ENCODE results near the gene ABCC2.
"Not testable (repeated sequence)": the region's sequence is repeated elsewhere in the genome, so short reads cannot be mapped to it uniquely, and the experiment has no call there.

ABCC2 gene

DNA sequence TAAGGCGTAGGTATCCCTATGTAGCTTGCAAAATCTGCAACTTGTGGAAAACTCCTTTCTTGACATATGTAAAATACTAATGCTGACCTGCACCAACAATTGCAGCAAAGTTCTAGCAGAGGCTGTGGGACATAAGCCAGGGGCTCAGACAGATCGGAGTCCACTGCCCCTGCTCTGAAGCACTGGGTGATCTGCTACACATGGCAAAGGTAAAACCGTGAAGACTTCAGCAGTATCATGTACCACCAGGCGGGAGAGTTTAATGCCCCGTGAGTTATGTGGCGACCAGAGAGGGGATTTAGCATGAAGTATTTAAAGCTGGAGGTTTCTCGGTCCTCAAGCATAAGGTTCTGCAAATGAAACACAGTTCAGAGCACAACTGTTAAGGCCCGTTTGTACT is 76.4 kb downstream of the ABCC2 start:
- no peak for DNase-seq

DNA sequence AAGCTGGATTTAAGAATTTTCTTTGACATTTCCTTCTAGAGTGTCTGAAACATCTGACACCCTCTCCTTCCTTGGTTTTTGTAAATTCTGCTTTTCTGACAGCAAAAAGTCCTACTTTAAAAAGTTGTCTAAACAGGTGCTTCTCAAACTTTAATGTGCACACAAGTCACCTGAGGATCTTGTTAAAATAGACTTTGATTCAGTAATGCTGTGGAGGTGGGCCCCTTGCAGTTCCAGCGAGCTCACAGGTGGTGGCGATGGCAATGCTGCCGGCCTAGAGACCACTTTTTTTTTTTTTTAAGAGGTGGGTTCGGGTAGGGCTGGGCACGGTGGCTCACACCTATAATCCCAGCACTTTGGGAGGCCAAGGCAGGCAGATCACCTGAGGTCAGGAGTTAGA is 77.1 kb downstream of the ABCC2 start:
- no peak for DNase-seq

DNA sequence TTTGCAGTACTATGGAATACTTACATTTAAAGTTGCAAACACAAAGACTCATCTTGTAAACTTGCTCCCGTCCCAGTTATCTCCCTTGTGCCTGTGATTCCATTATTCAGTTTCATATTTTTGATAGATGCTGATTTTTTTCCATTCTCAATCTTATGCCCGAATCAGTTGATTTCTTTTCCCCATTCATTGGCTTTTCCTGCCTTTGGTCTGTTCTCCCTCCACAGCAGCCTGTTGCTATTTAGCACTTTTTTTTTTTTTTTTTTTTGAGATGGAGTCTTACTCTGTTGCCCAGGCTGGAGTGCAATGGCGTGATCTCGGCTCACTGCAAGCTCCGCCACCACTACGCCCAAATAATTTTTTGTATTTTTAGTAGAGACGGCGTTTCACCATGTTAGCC is 78.0 kb downstream of the ABCC2 start:
- no peak for DNase-seq

DNA sequence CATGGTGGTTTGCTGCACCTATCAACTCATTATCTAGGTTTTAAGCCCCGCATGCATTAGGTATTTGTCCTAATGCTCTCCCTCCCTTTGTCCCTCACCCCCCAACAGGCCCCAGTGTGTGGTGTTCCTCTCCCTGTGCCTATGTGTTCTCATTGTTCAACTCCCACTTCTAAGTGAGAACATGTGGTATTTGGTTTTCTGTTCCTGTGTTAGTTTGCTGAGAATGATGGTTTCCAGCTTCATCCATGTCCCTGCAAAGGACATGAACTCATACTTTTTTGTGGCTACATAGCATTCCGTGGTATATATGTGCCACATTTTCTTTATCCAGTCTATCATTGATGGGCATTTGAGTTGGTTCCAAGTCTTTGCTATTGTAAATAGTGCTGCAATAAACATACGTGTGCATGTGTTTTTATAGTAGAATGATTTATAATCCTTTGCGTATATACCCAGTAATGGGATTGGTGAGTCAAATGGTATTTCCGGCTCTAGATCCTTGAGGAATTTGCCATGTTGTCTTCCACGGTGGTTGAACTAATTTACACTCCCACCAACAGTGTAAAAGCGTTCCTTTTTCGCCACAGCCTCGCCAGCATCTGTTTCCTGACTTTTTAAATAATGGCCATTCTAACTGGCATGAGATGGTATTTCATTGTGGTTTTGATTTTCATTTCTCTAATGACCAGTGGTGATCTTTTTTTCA is 81.2 kb downstream of the ABCC2 start:
- DNase-seq: not testable (repeated sequence)

DNA sequence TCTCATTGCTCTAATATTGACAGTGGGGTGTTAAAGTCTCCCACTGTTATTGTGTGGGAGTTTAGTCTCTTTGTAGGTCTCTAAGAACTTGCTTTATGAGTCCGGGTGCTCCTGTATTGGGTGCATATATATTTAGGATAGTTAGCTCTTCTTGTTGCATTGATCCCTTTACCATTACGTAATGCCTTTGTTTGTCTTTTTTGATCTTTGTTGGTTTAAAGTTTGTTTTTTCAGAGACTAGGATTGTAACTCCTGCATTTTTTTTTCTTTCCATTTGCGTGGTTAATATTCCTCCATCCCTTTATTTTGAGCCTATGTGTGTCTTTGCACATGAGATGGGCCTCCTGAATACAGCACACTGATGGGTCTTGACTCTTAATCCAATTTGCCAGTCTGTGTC is 84.8 kb downstream of the ABCC2 start:
- DNase-seq: not testable (repeated sequence)

DNA sequence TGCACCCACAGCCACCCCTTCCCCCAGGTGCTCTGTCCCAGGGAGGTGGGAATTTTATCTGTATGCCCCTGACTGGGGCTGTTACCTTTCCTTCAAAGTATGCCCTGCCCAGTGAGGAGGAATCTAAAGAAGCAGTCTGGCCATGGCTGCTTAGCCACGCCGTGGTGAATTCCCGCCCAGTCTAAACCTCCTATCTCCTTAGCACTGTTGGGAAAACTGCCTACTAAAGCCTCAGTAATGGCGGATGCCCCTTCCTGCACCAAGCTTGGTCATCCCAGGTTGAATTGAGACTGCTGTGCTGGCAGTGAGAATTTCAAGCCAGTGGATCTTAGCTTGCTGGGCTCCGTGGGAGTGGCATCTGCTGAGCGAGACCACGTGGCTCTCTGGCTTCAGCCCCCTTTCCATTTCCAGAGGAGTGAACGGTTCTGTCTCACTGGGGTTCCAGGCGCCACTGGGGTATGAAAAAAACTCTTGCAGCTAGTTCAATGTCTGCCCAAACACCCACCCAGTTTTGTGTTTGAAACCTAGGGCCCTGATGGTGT is 87.2 kb downstream of the ABCC2 start:
- DNase-seq: no peak

DNA sequence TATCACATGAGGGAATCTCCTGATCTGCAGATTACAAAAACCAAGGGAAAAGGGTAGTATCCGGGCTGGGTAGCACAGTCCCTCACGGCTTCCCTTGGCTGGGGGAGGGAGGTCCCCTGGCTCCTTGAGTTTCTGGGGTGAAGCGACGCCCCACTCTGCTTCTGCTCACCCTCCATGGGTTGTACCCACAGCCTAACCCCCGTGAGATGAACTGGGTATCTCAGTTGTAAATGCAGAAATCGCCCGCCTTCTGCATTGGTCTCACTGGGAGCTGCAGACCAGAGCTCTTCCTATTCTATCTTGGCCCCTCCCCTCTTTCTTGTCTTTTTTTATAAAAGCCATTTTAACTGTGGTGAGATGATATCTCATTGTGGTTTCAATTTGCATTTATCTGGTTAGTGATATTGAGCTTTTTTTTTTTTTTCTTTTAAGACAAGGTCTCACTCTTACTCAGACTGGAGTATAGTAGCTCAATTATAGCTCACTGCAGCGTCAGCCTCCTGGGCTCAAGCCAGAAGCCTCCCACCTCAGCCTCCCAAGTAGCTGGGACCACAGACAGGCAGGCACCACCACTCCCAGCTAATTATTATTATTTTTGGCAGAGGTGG is 87.8 kb downstream of the ABCC2 start:
- DNase-seq: no peak

DNA sequence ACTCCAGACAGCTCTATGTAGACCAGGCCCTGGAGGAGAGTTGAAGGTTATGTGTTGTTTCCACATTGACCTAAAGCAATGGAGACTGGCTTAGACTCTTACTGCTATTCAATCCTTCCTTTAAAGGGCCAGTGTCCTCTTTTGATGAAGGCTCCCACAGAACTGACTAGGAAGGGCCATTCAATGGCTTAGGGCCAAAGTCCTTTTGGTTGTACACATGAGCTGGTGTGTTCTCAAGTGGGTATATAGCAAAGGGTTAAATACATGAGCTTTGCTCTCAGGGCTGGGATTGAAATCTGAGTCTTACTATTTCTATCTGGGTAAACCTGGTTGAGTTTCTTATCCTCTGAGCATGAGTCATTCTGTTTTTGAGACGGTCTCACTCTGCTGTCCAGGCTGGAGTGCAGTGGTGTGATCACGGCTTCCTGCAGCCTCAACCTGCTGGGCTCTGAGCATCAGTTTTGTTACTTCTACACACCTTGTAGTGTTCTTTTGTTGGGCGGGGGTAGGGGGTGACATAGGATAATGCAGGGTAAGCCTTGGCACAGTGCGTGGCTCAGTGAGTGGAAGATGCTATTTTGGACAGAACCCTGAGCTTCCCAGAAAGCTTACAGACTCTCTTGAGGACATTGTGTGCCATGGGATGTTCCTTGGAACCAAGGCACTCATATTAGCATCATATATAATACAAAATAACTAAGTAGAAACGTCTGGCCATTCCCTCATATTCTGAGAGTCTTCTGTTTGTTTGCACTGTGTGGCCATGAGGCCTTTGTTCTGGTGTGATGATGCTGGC is 90.1 kb downstream of the ABCC2 start:
- DNase-seq: no peak

DNA sequence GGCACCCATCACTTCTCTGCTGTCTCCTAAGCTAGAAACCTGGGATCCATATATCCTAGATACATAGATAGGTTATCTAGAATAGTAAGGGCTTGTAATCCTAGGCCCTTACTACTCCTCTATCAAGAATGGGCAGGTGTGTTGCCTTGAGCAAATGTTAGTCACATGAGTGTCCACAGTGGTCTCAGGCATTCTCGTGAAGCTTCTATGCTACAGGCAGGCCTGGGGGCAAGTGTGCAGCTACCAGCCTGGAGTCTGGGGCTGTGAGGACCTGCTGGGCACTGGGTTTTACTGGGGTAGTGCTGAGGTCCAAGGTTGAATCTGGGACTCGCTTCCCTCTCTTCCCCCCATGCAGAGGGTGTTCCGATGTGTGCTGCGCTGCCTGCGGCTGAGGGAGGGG is 91.4 kb downstream of the ABCC2 start:
- no peak for DNase-seq

DNA sequence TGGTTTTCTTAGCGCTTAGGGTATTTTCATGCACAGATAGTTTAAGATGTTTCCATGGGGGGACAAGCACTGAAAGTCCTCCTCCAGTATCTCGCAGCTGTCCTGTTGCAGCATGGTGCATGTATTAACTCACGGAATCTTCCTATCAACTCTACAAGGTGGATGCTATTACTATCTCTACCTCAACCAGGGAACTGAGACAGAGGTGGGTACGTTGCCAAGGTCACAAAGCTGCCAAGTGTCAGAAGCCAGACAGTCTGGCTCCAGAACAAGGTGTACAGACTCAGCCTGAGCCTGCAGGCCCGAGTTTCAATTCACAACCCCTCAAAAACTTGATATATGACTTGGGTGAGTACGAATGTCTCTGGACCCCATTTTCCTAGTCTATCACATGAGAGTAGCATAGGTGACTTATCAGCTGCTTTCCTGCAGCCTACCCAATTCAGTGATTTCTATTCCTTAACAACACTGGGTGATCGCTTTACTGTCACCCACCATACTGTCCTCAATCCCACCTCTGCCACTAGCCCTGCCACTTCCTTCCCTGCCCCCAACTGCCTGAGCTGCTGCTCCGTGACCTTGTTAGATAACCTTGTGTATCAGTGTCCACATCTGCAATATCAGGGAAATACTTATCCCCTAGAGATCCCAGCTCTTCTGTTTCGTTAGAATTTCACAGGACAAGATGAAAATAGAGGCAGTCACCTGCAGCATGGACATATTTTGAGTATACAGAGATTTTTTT is 92.1 kb downstream of the ABCC2 start:
- DNase-seq: no peak

DNA sequence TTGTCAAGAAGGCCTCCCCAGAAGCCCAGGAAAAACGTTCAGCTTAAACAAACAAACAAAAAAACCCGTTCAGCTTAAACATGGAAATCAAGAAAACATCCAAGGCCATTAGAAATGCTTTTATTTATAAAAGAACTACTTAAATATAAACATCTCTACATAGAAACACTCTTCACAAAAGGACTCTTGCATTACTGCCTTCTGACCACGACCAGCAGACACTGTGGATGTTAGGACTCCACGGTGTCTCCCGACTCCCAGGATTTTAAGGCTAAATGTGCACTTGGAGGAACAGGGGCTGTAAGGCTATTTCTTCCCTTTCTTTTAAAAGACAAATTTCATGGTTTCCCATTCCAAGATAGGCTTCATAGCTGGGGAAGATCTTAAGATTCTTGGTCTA is 93.0 kb downstream of the ABCC2 start:
- no peak for DNase-seq

DNA sequence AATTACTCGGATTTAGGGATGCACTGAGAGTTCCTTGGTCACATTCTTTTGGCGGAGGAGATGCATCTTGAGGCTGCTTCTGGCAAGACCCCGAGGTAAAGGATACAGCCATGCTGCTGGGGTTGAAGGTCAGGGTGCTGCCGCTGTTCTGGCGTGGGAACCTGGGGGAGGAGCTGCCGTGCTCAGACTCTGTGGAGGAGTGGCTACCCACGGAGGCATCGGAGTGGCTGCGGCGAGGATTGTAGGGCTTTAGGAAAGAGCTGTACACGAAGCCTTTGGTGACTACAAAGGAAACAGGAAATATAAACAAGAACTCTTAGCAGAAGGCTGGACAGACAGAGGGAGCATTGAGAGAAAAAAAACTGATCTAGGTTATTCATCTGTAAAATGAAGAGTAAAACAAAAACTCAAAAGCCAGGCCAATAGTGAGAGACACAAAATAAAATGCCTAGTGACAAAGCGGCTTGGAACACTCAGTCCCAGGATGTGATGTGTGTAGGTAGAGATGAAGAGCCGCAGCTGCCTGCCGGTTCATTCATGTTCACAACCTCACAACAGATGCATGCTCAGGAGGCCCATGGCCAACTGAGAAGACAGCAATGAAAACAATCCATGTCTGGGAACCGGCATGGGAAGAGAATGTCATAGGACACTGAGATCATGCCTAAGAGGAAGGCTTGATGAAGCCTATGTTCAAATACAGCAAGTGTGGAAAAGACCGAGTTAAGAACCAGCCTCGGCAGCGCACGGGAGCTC is 97.8 kb downstream of the ABCC2 start:
- DNase-seq: no peak

DNA sequence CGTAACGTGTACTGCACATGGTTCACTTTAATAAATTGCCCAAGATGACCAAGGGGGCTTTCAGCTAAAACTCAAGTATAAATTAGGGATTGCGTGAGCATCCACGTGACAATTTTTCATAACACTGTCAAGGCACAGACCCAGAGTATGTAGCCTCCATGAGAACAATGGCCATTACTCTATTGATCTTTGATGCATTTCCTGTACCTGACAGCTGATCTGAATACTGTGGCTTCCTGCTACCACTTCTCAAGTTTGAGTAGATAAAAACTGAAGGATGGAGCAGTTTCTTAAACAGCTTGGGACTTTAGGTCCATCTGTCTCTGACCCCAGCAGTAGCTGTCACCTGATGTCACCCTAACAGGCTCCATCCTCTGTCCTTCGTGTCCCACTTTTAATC is 98.9 kb downstream of the ABCC2 start:
- no peak for DNase-seq

DNA sequence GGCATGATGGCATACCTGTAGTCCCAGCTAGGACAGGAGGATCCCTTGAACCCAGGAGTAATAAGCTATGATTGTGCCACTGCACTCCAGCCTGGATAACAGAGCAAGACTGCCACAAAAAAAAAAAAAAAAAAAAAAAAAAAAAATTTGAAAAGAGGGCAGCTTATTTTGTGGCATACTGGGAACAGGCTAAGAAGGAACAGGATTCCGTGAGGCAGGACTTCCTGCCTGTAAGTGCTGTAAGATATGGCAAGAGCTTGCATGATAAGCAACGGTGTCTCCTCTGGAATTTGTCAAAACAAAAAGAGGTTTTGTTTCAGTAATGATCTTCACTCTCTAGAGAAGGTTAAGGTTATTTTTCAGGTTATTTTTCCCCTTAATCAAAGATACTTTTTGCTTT is 101.1 kb downstream of the ABCC2 start:
- no peak for DNase-seq

DNA sequence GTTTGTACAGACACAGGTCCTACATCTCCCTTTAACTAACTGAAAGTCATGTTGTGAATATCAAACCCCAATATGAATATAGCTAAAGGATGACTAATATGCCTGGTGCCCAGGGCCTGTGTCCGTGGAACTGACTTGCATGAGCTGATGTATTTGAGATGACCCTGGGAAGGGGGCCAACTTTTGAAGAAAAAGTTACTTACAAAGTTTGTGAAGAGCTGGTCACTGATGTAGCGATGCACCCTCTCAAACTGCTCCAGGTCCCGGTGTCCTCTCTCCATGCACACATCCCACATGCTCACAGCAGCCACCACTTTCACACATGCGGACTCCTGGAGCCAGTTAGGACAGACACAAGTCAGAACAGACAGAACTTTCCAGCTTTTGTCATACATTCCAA is 106.2 kb downstream of the ABCC2 start:
- no peak for DNase-seq

DNA sequence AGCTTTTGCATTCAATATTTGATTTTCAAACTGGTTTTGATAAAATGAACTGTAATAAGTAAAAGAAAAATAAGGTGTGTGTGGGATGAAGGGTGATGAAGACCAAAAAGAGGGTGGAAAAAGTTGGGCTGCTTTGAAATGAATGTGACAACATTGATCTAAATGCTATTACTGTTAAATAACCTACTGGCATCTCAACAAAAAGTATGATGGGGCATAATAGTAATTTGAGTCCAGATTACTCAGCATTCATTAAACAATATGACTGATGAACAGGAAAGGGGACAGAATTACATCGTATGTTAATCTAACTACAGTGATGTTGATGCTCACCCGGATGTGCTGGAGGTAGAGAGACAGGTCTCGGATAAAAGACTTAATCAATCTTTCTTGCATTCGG is 112.2 kb downstream of the ABCC2 start:
- DNase-seq: no peak

DNA sequence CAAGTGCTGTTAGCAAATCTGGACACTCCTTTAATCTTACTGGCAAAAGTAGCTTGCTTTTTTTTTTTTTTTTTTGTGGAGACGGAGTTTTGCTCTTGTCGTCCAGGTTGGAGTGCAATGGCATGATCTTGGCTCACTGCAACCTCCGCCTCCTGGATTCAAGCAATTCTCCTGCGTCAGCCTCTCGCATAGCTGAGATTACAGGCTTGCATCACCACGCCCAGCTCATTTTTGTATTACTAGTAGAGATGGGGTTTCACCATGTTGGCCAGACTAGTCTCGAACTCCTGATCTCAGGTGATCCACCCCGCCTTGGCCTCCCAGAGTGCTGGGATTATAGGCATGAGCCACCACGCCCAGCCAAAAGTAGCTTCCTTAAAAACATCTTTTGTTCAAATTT is 112.6 kb downstream of the ABCC2 start:
- DNase-seq: not testable (repeated sequence)

DNA sequence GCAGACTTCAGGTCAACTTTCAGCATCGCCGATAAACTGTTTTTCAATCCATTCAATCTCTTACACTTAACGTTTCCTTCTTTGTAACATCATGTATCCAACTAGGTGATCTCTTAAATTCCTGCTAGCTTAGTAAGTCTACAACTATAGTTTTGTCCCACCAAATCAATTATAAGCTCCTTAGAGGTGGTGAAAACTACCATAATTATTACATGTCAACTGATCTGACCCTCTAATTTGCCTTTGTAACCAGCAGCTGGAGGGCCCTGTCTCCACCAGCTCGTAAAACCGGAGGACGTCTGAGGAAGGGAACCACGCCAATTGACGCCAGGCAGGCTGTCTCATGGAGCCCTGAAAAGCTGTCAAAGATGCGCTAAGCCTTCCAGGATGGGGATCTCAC is 113.4 kb downstream of the ABCC2 start:
- no peak for DNase-seq
